A549 treated with dexamethasone at 1 μM for 4 hours (cell line): ENCODE data around the gene EPG5. TPM values are rescaled to one million over a fixed set of nuclear protein-coding genes. Genes with fewer than 3 reads are reported as not detected.

ENCODE experiments used
- total RNA-seq: library from RNA; stranded (reverse); fragments of 200-300 nt; extraction: Qiagen RNA extraction; gene quantifications from 5 replicates; pipeline ENCODE4 v1.2.3, GENCODE V29; 2022

Gene EPG5, protein sequence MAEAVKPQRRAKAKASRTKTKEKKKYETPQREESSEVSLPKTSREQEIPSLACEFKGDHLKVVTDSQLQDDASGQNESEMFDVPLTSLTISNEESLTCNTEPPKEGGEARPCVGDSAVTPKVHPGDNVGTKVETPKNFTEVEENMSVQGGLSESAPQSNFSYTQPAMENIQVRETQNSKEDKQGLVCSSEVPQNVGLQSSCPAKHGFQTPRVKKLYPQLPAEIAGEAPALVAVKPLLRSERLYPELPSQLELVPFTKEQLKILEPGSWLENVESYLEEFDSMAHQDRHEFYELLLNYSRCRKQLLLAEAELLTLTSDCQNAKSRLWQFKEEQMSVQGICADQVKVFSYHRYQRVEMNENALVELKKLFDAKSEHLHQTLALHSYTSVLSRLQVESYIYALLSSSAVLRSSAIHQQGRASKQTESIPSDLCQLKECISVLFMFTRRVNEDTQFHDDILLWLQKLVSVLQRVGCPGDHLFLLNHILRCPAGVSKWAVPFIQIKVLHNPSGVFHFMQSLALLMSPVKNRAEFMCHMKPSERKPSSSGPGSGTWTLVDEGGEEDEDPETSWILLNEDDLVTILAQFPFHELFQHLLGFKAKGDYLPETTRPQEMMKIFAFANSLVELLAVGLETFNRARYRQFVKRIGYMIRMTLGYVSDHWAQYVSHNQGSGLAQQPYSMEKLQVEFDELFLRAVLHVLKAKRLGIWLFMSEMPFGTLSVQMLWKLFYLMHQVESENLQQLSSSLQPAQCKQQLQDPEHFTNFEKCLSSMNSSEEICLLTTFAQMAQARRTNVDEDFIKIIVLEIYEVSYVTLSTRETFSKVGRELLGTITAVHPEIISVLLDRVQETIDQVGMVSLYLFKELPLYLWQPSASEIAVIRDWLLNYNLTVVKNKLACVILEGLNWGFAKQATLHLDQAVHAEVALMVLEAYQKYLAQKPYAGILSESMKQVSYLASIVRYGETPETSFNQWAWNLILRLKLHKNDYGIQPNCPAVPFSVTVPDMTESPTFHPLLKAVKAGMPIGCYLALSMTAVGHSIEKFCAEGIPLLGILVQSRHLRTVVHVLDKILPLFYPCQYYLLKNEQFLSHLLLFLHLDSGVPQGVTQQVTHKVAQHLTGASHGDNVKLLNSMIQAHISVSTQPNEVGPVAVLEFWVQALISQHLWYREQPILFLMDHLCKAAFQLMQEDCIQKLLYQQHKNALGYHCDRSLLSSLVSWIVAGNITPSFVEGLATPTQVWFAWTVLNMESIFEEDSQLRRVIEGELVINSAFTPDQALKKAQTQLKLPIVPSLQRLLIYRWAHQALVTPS (N-terminal part only)
- total RNA-seq = 3.3 to 4.9 TPM (median 4.1 TPM) in 5 replicates

DNA sequence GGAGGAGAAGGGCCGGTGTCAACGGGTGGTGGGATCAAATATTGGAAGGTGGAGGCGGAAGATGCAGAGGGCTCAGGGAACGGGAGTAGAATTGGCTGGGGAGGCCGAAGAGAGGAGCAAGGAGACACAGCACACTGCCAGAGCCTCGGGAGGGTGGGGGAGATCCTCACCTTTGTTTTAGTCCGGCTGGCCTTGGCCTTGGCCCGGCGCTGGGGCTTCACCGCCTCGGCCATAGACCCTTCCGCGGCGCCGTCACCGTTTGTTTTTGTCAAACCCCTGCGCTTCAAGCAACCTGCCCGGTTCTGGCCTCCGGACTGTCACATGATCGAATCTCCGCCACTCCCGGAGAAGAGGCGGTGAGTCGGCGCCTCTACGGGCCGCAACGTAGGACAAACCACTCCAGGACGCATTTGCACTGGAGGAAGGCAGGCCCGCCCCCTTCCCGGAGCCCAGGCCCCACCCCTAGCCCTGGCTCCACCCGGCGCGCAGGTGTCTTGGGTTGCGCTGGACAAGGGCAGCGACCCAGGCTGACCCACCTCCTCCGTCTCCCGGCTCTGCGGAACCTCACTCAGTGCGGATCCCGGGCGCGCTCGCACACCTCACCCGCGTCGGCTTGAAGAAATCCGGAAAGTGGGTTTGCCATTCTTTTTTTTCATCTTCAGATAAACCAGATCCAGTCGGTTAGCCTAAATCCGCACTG lies at the start of gene EPG5:
EPG5 (minus strand) TSS at position 323 of the 700 bp plus-strand sequence; CDS start at position 233, 90 bp downstream.

DNA sequence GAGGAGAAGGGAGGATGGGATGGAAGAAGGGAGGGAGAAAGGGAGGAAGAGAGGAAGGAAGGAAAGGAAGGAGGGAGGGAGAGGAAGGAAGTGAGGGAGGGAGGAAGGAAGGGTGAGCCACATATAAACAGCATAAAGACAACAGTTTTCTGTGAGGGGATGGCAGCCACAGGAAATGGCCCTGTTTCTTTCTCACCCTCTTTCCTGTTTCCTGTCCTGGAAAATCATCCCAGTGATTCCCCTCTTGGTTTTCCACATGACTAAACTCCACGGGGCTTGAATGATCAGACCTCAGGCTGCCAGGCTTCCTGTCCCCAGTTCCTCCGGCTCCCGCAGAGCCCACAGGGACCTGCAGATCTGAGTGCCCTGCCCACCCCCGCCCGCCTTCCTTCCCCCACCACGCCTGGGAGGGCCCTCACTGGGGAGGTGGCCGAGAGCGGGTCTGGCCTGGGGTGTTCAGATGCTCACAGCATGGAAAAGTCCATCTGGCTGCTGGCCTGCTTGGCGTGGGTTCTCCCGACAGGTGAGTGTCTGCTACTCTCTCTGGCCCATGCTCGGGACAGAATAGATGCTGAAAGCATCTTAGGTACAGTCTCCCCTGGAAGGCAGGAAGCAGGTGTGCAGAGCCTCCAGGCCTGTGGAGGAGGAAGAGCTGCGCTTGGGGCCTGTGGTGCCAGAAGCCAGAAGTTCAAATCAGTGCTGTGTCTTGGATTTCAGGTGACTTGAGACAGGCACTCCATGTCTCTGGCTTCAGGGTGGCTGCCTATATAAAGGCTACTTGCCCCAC lies 141.7 kb downstream of the EPG5 start, which contains the start of gene SIGLEC15:
SIGLEC15 (plus strand) TSS at position 418 of the 787 bp plus-strand sequence; CDS start at position 472, 54 bp downstream.

Other genes starting within 250 kb of the EPG5 start
- gene SLC14A1, start 243.1 kb downstream of the EPG5 start, total RNA-seq = not detected in 5 replicates
- gene SIGLEC15, start 141.7 kb downstream of the EPG5 start, total RNA-seq = not detected in 5 replicates
- 0.17 to 0.33 TPM (median 0.25 TPM) in 5 replicates for gene PSTPIP2, start 104.9 kb upstream of the EPG5 start, total RNA-seq
- gene ATP5F1A, start 131.0 kb upstream of the EPG5 start, total RNA-seq = 305 to 333 TPM (median 320 TPM) in 5 replicates
- 33.7 to 57.6 TPM (median 34.8 TPM) in 5 replicates for gene HAUS1, start 137.1 kb upstream of the EPG5 start, total RNA-seq